Brain microvascular endothelial cell (primary cell): ENCODE data around the gene COL25A1.

Experiments used
- DNase-seq: peaks from one replicate; pipeline ENCODE4 v3.0.0-alpha.2; 2020
- H3K27ac ChIP-seq: fragments of 250-450 bp; sonication (Bioruptor Pico); 2 replicates; pipeline ENCODE4 v1.5.1; 2020; ENCODE audit warnings: mild to moderate bottlenecking, moderate library complexity
- H3K27me3 ChIP-seq: fragments of 250-450 bp; sonication (Bioruptor Pico); replicated peaks from 2 replicates; pipeline ENCODE4 v1.5.1; 2020; ENCODE audit warnings: mild to moderate bottlenecking
- H3K36me3 ChIP-seq: fragments of 250-450 bp; sonication (Bioruptor Pico); replicated peaks from 2 replicates; pipeline ENCODE4 v1.5.1; 2020; ENCODE audit warnings: mild to moderate bottlenecking
- H3K4me3 ChIP-seq: 2 replicates; pipeline ENCODE4 v1.5.1; 2011; ENCODE audit warnings: low read depth, mild to moderate bottlenecking, control low read depth, low read length, moderate library complexity
- in situ Hi-C: cut with HindIII; loops from 2 replicates; pipeline ENCODE4 v1.10.0; 2017; ENCODE audit warnings: low sequenced_read_pairs, low pct_ligation_motif_present
- TF ChIP-seq, protein P1 (sequence below): IDR thresholded peaks from 2 replicates; pipeline ENCODE4 v1.5.1; 2011; ENCODE audit warnings: low read depth, mild to moderate bottlenecking, moderate library complexity, low read length, control low read depth, inconsistent platforms; ENCODE audit errors: missing control alignments

Gene COL25A1

DNA sequence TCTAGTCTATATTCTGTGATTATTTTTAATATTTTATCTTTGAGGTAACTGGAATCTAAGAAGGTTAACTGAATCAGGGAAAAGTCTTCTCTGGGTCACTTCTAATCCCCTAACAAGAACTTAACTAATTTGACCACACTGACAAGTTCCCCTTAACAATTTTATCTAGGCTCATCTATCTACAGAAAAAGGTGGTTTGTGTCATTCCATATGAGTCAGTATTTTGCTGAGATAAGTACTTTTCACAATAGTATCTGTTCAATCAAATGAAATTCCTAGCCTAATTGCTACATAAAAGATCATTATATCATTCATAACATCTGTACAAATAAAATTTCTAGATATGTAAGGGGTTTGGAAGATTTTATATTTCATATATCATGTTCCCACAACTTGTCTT lies 45.6 kb downstream of the COL25A1 start:
- Histone ChIP-seq H3K36me3 (no peaks in the 10 kb centered on the region), H3K27ac (no peak overlapping the region), H3K27me3 (no peaks in the 10 kb centered on the region), H3K4me3 (no peak overlapping the region)
- TF ChIP-seq, protein P1, sequence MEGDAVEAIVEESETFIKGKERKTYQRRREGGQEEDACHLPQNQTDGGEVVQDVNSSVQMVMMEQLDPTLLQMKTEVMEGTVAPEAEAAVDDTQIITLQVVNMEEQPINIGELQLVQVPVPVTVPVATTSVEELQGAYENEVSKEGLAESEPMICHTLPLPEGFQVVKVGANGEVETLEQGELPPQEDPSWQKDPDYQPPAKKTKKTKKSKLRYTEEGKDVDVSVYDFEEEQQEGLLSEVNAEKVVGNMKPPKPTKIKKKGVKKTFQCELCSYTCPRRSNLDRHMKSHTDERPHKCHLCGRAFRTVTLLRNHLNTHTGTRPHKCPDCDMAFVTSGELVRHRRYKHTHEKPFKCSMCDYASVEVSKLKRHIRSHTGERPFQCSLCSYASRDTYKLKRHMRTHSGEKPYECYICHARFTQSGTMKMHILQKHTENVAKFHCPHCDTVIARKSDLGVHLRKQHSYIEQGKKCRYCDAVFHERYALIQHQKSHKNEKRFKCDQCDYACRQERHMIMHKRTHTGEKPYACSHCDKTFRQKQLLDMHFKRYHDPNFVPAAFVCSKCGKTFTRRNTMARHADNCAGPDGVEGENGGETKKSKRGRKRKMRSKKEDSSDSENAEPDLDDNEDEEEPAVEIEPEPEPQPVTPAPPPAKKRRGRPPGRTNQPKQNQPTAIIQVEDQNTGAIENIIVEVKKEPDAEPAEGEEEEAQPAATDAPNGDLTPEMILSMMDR: no peak
- no peak for DNase-seq
- in situ Hi-C loops: no loop called here

DNA sequence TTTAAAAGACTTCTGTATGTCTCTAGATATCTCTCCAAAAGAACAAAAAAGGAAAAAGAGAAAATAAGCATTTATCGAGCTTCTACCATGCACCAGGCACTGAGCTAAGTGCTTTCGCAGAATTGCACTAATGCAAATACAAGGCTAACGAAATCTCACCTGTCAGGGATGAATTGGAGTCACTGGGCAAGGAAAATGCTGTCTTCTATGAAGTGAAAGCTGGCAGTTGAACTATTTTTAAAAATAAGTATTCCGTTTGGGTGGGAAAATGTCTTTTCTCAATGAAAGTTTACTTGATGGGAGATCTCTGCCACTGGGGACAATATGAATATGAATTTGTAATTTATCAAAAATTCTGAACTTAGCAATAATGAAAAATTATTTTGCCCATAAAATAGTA lies 47.6 kb downstream of the COL25A1 start:
- no peak for DNase-seq

DNA sequence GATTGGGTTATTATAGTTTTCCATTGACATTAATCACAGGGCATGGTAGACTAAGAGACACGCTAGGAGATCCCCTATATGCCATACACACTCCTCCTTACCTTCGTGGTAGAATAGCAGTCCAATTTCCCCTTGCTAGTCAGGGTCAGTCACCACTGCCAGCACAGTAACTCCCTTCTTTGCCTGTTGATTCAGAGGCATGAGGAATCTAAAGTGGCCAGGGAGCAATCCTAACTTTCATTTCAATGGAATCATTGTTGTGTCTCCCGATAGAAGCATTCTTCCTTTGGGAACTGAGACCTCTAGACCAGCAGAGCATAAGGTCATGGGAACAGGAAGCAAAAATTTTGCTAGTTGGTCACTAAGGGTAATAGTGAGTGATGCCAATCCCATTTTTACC lies 51.1 kb downstream of the COL25A1 start:
- TF ChIP-seq, protein P1: no peak
- H3K27ac ChIP-seq: no peak overlapping the region
- H3K36me3 ChIP-seq: no peaks in the 10 kb centered on the region
- H3K4me3 ChIP-seq: no peak overlapping the region
- in situ Hi-C loops: no loop called here
- DNase-seq: no peak
- H3K27me3 ChIP-seq: no peaks in the 10 kb centered on the region

More for the DNA sequence above, 47.6 kb downstream of the COL25A1 start:
- H3K4me3 ChIP-seq: no peak overlapping the region
- H3K27me3 ChIP-seq: no peaks in the 10 kb centered on the region
- H3K36me3 ChIP-seq: no peaks in the 10 kb centered on the region
- TF ChIP-seq, protein P1: no peak
- in situ Hi-C loops: no loop called here
- H3K27ac ChIP-seq: no peak overlapping the region

DNA sequence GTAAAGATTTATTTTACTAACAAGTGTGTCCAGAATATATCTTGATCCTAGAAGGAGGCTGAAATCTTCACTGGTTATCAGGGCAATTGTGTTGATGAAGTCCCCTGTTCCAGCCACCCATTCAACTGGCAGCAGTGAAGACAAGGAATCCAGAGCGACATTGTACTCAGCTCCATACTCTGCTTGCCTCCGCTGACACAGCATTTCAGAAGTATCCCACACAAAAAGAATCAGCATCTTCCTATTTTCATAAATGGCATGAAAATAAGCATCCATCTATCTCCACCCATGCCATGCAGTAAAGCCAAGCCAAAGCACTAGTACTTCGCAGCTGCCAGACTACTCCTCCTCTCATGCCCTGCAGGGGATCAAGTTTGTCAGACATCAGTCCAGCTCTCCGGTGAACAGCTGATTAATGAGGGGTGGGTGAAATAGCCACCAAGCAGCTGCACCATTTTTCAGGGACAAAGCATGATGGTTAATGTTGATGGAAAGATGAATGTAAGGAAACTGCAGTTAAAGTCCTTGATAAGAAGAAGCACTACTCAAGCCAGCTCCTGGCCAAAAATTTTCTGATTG lies 54.0 kb downstream of the COL25A1 start:
- no peaks in the 10 kb centered on the region for H3K27me3 ChIP-seq
- TF ChIP-seq, protein P1: no peak
- in situ Hi-C loops: no loop called here
- no peak overlapping the region for H3K4me3 ChIP-seq
- no peaks in the 10 kb centered on the region for H3K36me3 ChIP-seq
- no peak overlapping the region for H3K27ac ChIP-seq
- DNase-seq: no peak

DNA sequence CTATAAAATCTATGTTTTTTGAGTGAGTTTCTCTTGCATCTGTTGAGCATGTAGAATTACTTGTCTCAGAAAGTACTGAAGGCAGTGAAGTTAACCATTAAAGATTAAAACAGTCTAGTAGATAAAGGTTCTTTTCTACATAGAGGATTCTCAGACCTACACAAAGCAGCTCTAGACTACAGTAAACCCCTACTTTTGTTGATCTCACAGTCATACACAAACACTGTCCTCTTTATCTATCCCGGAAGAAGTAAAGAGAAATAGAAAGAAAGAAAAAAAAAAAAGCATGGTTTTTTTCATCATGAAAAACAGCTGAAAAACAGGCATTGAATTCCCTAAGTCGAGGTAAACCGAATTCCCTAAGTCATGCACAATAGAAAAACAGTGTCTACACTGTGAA lies 58.6 kb downstream of the COL25A1 start:
- in situ Hi-C loops: no loop called here
- Histone ChIP-seq H3K27me3 (no peaks in the 10 kb centered on the region), H3K36me3 (no peaks in the 10 kb centered on the region), H3K4me3 (no peak overlapping the region), H3K27ac (no peak overlapping the region)
- DNase-seq: no peak
- TF ChIP-seq, protein P1: no peak

DNA sequence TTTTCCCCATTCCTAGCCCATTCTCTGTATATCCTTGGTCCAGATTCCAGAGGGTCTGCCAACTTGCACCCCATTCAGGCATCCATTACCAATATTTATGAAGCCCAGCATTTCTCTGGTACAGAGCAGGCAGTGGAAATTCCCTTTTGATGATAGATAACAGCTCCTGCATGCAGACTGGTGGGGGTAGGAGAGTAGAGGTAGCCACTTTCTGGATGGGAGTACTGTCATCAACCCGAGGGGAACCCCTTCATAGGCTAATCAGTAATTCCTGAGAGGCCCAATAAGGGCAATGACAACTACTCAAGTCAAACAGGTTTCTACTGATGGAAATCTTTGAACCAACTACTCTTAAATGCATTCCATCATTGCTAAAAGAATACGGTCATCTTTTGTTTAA lies 63.7 kb downstream of the COL25A1 start:
- DNase-seq: no peak
- in situ Hi-C loops: no loop called here
- H3K27me3 ChIP-seq: no peaks in the 10 kb centered on the region
- H3K27ac ChIP-seq: no peak overlapping the region
- no peaks in the 10 kb centered on the region for H3K36me3 ChIP-seq
- TF ChIP-seq, protein P1: no peak
- no peak overlapping the region for H3K4me3 ChIP-seq
